OCI-LY3 (cell line): ENCODE measurements around the gene TMEM219.

Experiments
- H2AFZ ChIP-seq: fragments of 200-600, 300-600 bp; shearing (Covaris generic); 2 replicates; pipeline ENCODE4 v1.6.0; 2014; ENCODE audit warnings: antibody characterized with exemption, low read depth, low read length
- H3K27ac ChIP-seq: fragments of 200-600, 300-600 bp; sonication (generic); 2 replicates; pipeline ENCODE4 v1.5.1; 2014; ENCODE audit warnings: mild to moderate bottlenecking, low read length, moderate library complexity, mixed read lengths
- H3K27me3 ChIP-seq: fragments of 200-600, 300-600 bp; sonication (generic); 2 replicates; pipeline ENCODE4 v1.6.1; 2014; ENCODE audit warnings: low read depth, low read length, mixed read lengths
- H3K36me3 ChIP-seq: fragments of 200-600, 300-600 bp; sonication (generic); replicated peaks from 2 replicates; pipeline ENCODE3; 2014; ENCODE audit warnings: low read depth, low read length, mixed read lengths
- H3K4me1 ChIP-seq: fragments of 300-600, 200-600 bp; sonication (generic); 2 replicates; pipeline ENCODE4 v1.6.1; 2014; ENCODE audit warnings: low read length, mixed read lengths
- H3K4me2 ChIP-seq: fragments of 200-600, 300-600 bp; sonication (generic); 2 replicates; pipeline ENCODE4 v1.6.1; 2014; ENCODE audit warnings: low read length, mixed read lengths
- H3K4me3 ChIP-seq: fragments of 300-600, 200-600 bp; sonication (generic); 2 replicates; pipeline ENCODE4 v1.5.1; 2014; ENCODE audit warnings: antibody characterized with exemption, mild to moderate bottlenecking, low read length, moderate library complexity
- H3K79me2 ChIP-seq: fragments of 300-600, 200-600 bp; shearing (Covaris generic); 2 replicates; pipeline ENCODE4 v1.6.1; 2014; ENCODE audit warnings: mild to moderate bottlenecking, low read length, mixed read lengths
- H3K9ac ChIP-seq: fragments of 300-600, 200-600 bp; shearing (Covaris generic); 2 replicates; pipeline ENCODE4 v1.6.0; 2014; ENCODE audit warnings: mild to moderate bottlenecking, low read length, moderate library complexity
- H3K9me3 ChIP-seq: fragments of 200-600, 300-600 bp; shearing (Covaris generic); 2 replicates; pipeline ENCODE4 v1.6.1; 2014; ENCODE audit warnings: low read length, mixed read lengths; ENCODE audit not compliant: insufficient read depth
- H4K20me1 ChIP-seq: fragments of 200-600, 300-600 bp; sonication (generic); 2 replicates; pipeline ENCODE4 v1.6.1; 2016; ENCODE audit warnings: low read length, mixed read lengths; ENCODE audit not compliant: insufficient read depth
- CTCF ChIP-seq: fragments of 200-600, 300-600 bp; sonication (generic); IDR thresholded peaks from 2 replicates; pipeline ENCODE4 v1.5.1; 2014; ENCODE audit warnings: antibody characterized with exemption, low read length, low read depth
- EZH2phosphoT487 ChIP-seq: fragments of 200-600 bp; shearing (Covaris generic); IDR thresholded peaks from 2 replicates; pipeline ENCODE4 v1.6.1; 2018; ENCODE audit warnings: antibody characterized with exemption, mixed run types, low read depth

TMEM219 gene

GRCh38 chr16:29922986-29923501, 38.8 kb upstream of the TMEM219 start:
- Histone ChIP-seq H3K36me3 (peaks cover 13% of the 10 kb centered on the region), H2AFZ (no peak overlapping the region), H4K20me1 (no peaks in the 10 kb centered on the region), H3K9me3 (no peaks in the 10 kb centered on the region), H3K4me2 (no peak overlapping the region), H3K9ac (no peak overlapping the region), H3K27ac (no peak overlapping the region), H3K27me3 (no peaks in the 10 kb centered on the region), H3K4me1 (peaks cover 17% of the 10 kb centered on the region), H3K79me2 (peaks cover 15% of the 10 kb centered on the region), H3K4me3 (no peak overlapping the region)
- no peak for TF ChIP-seq EZH2phosphoT487
- no peak for TF ChIP-seq CTCF

- TF ChIP-seq CTCF (no peak), EZH2phosphoT487 (no peak)
- Histone ChIP-seq H3K9ac (peak overlapping the region; percentile 64), H3K4me2 (peak overlapping the region; percentile 99), H3K27ac (no peak overlapping the region), H3K9me3 (no peaks in the 10 kb centered on the region), H3K79me2 (peaks cover 15% of the 10 kb centered on the region), H4K20me1 (no peaks in the 10 kb centered on the region), H3K4me1 (peaks cover 17% of the 10 kb centered on the region), H3K4me3 (peak overlapping the region; percentile 79), H3K27me3 (no peaks in the 10 kb centered on the region), H3K36me3 (peaks cover 9% of the 10 kb centered on the region), H2AFZ (no peak overlapping the region)
Measured at GRCh38 chr16:29925105-29925756, 36.6 kb upstream of the TMEM219 start.

- H3K4me1 ChIP-seq, result peaks cover 17% of the 10 kb centered on the region
- H3K79me2 ChIP-seq, result peaks cover 15% of the 10 kb centered on the region
- peak within 1 kb of the TSS; percentile 79 for H3K4me3 ChIP-seq
- peak within 1 kb of the TSS; percentile 99 for H3K4me2 ChIP-seq
- no peaks in the 10 kb centered on the region for H4K20me1 ChIP-seq
- H2AFZ ChIP-seq, result peak within 1 kb of the TSS; percentile 71
- no peaks in the 10 kb centered on the region for H3K9me3 ChIP-seq
- peaks cover 3% of the 10 kb centered on the region for H3K36me3 ChIP-seq
- H3K9ac ChIP-seq, result peak within 1 kb of the TSS; percentile 78
- peak within 1 kb of the TSS; percentile 39 for H3K27ac ChIP-seq
- no peaks in the 10 kb centered on the region for H3K27me3 ChIP-seq
- TF ChIP-seq CTCF (no peak), EZH2phosphoT487 (no peak)
Measured at GRCh38 chr16:29925781-29926710, 35.8 kb upstream of the TMEM219 start, which contains the start of gene KCTD13. KCTD13 (minus strand) TSS chr16:29926226; CDS start chr16:29926033, 193 bp downstream.

- Histone ChIP-seq H3K9ac (peak overlapping the region; percentile 78), H3K9me3 (no peaks in the 10 kb centered on the region), H3K79me2 (peaks cover 15% of the 10 kb centered on the region), H3K4me1 (peaks cover 17% of the 10 kb centered on the region), H2AFZ (peak overlapping the region; percentile 71), H3K4me2 (peak overlapping the region; percentile 85), H3K4me3 (peak overlapping the region; percentile 79), H3K36me3 (no peaks in the 10 kb centered on the region), H4K20me1 (no peaks in the 10 kb centered on the region), H3K27me3 (no peaks in the 10 kb centered on the region), H3K27ac (peak overlapping the region; percentile 39; the same call in 1 of the 2 replicates)
- TF ChIP-seq CTCF, result no peak
- no peak for TF ChIP-seq EZH2phosphoT487
Measured at GRCh38 chr16:29926711-29927052, 35.2 kb upstream of the TMEM219 start.
